Measurements from ENCODE around the gene CACUL1.

Gene CACUL1

DNA sequence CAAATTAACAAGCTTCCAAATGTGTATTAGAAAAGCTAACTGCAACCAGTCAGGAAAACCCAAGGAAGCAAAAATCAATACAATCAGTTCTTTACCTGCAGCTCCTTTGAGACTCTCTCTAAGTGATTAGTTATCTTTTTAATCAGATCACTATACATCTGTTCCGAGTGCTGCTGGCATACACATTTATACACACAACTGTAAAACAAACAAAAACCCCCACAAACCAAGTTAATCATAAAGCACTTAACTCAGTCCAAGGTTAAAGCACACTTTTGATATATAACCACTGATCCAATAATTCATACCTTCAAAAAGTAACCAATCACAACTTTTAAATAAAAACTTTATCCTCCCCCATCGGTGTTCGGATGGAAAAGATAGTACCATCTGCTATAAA, 25.6 kb downstream of the CACUL1 start:
- FAIRE-seq (no peak), DNase-seq (ENCODE audit: insufficient read length) (no peak)
- TF ChIP-seq TAF1 (IDR thresholded peaks at IDR 0.05; ENCODE audit: borderline replicate concordance, low read depth, low read length) = no peak
- TF ChIP-seq POLR2AphosphoS5 (IDR thresholded peaks at IDR 0.05; ENCODE audit: low read depth, low read length) = no peak
- no peak for TF ChIP-seq POLR2A (IDR thresholded peaks at IDR 0.05; ENCODE audit: low read depth, low read length)

DNA sequence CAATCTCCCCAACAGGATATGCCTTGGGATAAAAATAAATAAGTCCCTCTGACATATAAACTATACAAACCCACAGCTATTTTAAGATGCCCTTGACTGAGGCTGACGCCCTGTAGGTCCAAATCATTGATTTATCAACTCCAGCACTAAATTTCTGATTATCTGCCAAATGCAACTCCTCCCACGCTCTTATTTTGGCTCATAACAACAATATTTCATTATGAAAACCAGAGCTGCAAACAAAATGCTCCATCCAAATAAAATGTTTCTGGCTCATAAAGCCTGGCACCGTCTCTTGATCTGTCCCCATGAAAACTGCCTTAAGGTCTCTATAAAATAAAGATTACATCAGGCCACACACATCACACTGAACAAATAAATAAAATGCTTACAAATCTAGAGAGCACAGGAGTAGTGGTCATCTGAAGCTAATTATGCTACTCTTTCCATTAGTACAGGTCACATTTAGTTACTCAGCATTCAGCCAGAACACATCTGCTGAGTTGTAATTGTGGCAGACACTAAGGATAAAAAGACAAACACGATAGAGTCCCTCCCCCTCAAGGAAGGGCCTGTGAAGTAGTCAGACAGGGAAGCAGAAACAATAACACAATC, 28.8 kb downstream of the CACUL1 start:
- FAIRE-seq = no peak
- TF ChIP-seq TAF1 (IDR thresholded peaks at IDR 0.05; ENCODE audit: borderline replicate concordance, low read depth, low read length) (no peak), POLR2AphosphoS5 (IDR thresholded peaks at IDR 0.05; ENCODE audit: low read depth, low read length) (no peak), POLR2A (IDR thresholded peaks at IDR 0.05; ENCODE audit: low read depth, low read length) (no peak)
- DNase-seq (ENCODE audit: insufficient read length) = no peak

DNA sequence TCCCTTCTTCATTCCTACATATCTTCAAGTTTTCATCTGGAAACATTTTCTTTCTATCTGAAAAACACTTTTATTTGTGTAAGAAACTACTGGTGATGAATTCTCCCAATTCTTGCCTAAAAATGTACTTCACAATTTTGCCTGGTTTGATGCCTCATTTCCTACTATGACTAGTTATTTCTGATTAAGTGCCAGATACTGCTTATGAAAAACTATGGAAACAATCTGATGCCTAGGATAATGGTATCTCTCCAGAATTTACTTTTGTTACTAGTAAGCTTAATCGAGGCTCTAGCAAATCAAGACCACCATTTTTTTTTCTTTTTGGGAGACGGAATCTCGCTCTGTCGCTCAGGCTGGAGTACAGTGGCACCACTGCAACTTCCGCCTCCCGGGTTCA, 31.3 kb downstream of the CACUL1 start:
- DNase-seq (ENCODE audit: insufficient read length) (no peak), FAIRE-seq (no peak)
- TF ChIP-seq TAF1 (IDR thresholded peaks at IDR 0.05; ENCODE audit: borderline replicate concordance, low read depth, low read length) (no peak), POLR2AphosphoS5 (IDR thresholded peaks at IDR 0.05; ENCODE audit: low read depth, low read length) (no peak), POLR2A (IDR thresholded peaks at IDR 0.05; ENCODE audit: low read depth, low read length) (no peak)

DNA sequence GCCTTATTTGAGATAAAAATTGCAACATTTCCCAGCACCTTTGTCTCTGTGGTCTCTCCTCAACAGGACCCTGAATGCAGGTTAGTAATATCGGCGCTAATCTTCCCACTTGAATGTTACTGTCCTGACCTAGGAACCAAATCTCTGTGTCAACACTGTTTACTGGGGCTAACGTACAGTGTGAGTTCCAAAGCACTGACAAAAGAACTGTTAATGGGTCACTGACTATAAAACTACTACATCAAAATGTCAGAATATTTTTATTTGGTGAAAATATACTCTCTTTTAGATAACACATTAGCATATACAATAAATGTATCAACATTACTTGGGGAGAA, 33.3 kb downstream of the CACUL1 start:
- no peak for DNase-seq (ENCODE audit: insufficient read length)
- TF ChIP-seq POLR2A (IDR thresholded peaks at IDR 0.05; ENCODE audit: low read depth, low read length) (no peak), POLR2AphosphoS5 (IDR thresholded peaks at IDR 0.05; ENCODE audit: low read depth, low read length) (no peak), TAF1 (IDR thresholded peaks at IDR 0.05; ENCODE audit: borderline replicate concordance, low read depth, low read length) (no peak)
- FAIRE-seq = no peak

DNA sequence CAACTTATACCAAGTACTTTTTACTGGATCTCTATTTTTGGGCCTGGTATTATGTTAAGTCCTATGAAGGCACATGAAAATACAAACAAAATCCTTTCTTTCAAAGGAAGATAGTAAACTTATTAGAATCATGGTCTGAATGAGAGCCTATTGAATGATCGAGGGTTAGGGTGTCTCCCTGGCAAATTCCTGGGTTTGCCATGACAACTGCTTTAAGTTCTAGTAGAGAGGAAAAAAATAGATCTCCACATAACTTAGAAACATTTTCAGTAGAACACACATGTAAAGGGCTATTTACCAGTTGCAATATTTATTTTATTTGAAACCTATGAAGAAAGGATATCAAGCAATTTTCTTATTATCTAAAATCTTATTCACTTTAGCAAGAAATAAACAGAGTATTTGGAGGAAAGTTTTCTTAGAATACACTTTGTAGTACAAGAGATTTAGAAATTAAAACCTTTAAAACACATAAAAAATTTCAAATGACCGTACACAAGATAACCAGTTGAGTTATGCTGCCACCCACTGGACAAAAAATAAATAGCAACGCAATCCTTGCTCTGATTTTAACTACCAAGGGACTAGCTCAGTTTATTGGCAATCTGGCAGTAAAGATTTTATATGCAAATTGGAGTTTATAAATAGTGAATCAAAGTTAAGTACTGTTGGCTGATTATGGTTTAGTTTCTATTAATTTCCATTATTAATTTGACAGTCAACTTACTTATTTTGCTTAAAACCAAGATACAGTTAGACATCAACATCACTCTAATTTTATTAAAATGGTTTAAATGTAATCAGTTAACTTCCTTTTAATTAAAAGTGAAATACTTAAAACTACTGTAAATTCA, 33.9 kb downstream of the CACUL1 start:
- DNase-seq (ENCODE audit: insufficient read length) (no peak), FAIRE-seq (no peak)
- no peak for TF ChIP-seq POLR2AphosphoS5 (IDR thresholded peaks at IDR 0.05; ENCODE audit: low read depth, low read length)
- no peak for TF ChIP-seq TAF1 (IDR thresholded peaks at IDR 0.05; ENCODE audit: borderline replicate concordance, low read depth, low read length)
- TF ChIP-seq POLR2A (IDR thresholded peaks at IDR 0.05; ENCODE audit: low read depth, low read length) = no peak

DNA sequence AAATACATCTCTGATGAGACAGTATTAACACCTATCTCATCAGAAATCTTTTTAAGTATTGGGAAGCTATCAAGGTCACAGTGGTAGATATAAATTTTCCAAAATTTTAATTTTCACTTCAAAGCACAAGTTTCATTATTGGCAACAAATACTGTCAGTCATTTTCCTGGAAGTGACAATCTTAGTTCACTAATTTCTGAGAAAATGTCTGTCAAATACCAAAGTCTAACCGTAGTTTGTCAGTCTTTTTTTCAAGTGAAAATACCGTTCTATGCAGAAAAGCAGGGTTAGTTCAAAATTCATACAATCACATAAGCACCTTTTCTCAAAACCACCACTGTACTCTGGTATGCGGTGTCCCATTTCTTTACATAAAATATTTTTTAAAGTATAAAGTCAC, 40.4 kb downstream of the CACUL1 start:
- DNase-seq (ENCODE audit: insufficient read length) (no peak), FAIRE-seq (no peak)
- no peak for TF ChIP-seq POLR2AphosphoS5 (IDR thresholded peaks at IDR 0.05; ENCODE audit: low read depth, low read length)
- no peak for TF ChIP-seq TAF1 (IDR thresholded peaks at IDR 0.05; ENCODE audit: borderline replicate concordance, low read depth, low read length)
- TF ChIP-seq POLR2A (IDR thresholded peaks at IDR 0.05; ENCODE audit: low read depth, low read length) = no peak

DNA sequence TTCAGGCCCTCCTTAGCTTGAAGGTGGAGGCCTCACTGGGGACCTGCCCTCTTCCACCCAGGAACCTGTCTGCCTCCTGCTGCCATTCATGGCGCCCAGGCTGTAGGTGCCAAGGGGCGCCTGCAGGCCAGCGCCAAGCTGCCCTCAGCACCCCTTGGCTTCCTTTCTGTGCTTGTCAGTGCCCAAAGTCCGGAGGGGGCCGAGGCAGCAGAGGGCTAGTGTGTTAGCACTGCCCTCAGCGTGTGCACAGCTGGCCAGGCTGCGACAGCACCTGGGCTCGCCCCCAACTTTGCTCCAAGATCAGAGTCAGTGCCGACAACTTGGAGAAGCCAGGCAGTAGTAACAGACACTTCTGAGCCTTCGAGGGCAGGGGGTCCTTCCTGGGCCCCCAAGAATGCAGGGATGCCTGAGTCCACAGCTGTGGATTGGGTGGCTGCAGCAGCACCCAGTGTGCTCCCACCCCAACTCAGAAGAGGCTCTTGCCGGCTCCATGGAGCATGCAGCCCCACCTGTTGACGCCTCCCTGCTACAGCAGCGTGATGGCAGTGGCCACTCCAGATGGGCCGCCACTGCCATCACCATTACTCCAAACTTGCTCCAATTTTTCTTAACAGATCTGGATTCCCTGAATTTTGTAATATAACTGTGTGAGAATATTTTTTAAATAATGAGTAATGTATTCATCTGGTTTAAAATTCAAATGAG, 41.7 kb downstream of the CACUL1 start:
- TF ChIP-seq POLR2A (IDR thresholded peaks at IDR 0.05; ENCODE audit: low read depth, low read length) (no peak), TAF1 (IDR thresholded peaks at IDR 0.05; ENCODE audit: borderline replicate concordance, low read depth, low read length) (no peak), POLR2AphosphoS5 (IDR thresholded peaks at IDR 0.05; ENCODE audit: low read depth, low read length) (no peak)
- FAIRE-seq (no peak), DNase-seq (ENCODE audit: insufficient read length) (no peak)

DNA sequence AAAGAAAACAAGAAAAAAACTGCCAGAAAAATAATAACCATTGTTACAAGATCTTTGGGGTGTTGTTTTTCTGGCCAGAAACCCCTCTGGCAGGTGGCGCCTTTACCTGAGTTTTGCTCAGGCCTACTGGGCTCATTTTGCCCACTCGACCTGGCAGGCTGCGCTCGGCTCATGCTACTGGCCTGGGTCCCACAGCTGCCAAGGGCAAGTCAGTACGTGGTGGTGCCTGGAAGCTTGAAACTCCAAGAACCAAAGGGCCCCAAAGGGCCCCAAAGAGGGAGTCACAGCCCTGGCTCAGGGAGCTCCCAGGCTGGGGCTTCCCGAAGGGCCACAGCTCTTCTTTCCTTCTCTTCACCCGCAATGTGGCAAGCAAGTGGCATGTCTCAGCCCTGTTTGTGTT, 42.7 kb downstream of the CACUL1 start:
- FAIRE-seq (no peak), DNase-seq (ENCODE audit: insufficient read length) (no peak)
- TF ChIP-seq TAF1 (IDR thresholded peaks at IDR 0.05; ENCODE audit: borderline replicate concordance, low read depth, low read length) = no peak
- no peak for TF ChIP-seq POLR2AphosphoS5 (IDR thresholded peaks at IDR 0.05; ENCODE audit: low read depth, low read length)
- no peak for TF ChIP-seq POLR2A (IDR thresholded peaks at IDR 0.05; ENCODE audit: low read depth, low read length)

DNA sequence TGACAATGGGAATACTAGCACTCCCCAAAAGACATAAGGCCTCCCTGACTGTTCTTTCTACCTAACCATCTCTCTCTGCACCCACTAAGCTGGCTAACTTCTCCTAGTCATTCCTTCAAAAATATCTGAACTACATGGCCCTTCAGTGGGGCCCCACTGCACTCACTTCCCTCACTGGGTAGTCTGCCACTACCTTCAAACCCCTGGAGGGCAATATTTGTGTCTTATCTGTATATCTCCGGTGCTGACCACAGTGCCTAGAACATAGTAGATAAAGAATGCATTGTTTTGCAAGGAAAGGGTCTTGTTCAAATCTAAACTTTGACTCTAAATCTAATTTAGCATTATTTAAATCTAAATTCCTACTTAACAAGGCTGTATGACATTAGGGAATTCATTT, 44.3 kb downstream of the CACUL1 start:
- DNase-seq (ENCODE audit: insufficient read length) = no peak
- no peak for FAIRE-seq

DNA sequence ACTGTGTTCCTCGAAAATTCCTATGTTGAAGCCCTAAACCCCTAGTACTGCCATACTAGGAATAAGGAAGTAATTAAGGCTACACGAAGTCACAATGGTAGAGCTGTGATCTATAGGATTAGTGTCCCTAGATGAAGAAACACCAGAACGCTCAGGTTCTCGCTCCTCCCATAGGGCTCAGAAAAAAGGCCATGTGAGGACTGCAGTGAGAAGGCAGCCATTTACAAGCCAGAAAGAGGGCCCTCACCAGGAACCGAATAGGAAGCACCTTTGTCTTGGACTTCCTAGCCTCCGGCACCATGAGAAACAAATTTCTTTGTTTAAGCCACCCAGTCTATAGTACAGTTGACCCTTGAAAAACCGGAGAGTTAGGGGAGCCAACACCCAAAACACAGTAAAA, 46.2 kb downstream of the CACUL1 start:
- TF ChIP-seq POLR2A (IDR thresholded peaks at IDR 0.05; ENCODE audit: low read depth, low read length) (no peak), POLR2AphosphoS5 (IDR thresholded peaks at IDR 0.05; ENCODE audit: low read depth, low read length) (no peak), TAF1 (IDR thresholded peaks at IDR 0.05; ENCODE audit: borderline replicate concordance, low read depth, low read length) (no peak)
- DNase-seq (ENCODE audit: insufficient read length) (no peak), FAIRE-seq (no peak)

More for the DNA sequence above, 44.3 kb downstream of the CACUL1 start:
- TF ChIP-seq POLR2A (IDR thresholded peaks at IDR 0.05; ENCODE audit: low read depth, low read length) (no peak), POLR2AphosphoS5 (IDR thresholded peaks at IDR 0.05; ENCODE audit: low read depth, low read length) (no peak)

DNA sequence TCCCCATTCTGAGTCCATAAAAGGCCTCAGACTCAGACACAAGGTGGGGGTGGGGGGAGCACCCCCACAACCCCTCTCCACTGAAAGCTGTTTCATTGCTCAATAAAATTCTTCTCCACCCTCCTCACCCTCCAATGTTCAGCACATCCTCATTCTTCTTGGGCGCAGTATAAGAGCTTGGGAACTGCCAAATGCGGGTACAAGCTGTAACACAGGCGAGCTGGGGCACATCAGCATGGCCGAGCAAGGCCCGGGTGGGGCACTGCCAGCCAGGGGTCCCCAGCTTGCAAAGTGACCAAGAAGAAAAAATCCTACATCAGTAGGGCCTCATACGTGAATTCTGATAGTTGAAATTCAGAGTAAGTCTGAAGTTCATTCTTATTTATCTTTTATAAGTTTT, 50.1 kb downstream of the CACUL1 start:
- no peak for DNase-seq (ENCODE audit: insufficient read length)
- no peak for FAIRE-seq
- no peak for TF ChIP-seq POLR2A (IDR thresholded peaks at IDR 0.05; ENCODE audit: low read depth, low read length)
- no peak for TF ChIP-seq POLR2AphosphoS5 (IDR thresholded peaks at IDR 0.05; ENCODE audit: low read depth, low read length)
- TF ChIP-seq TAF1 (IDR thresholded peaks at IDR 0.05; ENCODE audit: borderline replicate concordance, low read depth, low read length) = no peak

All from GM12892 (cell line).